Ishikawa (cell line): ENCODE data around the gene NYAP1.

Source experiments
- CEBPB ChIP-seq: IDR thresholded peaks from 2 replicates; pipeline ENCODE4 v1.6.1; 2012
- CREB1 ChIP-seq: IDR thresholded peaks from 2 replicates; pipeline ENCODE4 v1.6.1; 2012; ENCODE audit warnings: low read depth
- EGR1 ChIP-seq: IDR thresholded peaks from 2 replicates; pipeline ENCODE4 v1.6.1; 2012
- EP300 ChIP-seq: IDR thresholded peaks from 2 replicates; pipeline ENCODE4 v1.6.1; 2012; ENCODE audit warnings: borderline replicate concordance
- FOXM1 ChIP-seq: IDR thresholded peaks from 2 replicates; pipeline ENCODE4 v1.6.1; 2012; ENCODE audit warnings: low read depth, borderline replicate concordance
- NFIC ChIP-seq: IDR thresholded peaks from 2 replicates; pipeline ENCODE4 v1.6.1; 2012
- RAD21 ChIP-seq: IDR thresholded peaks from 2 replicates; pipeline ENCODE4 v1.6.1; 2012; ENCODE audit warnings: low read depth
- TAF1 ChIP-seq: IDR thresholded peaks from 2 replicates; pipeline ENCODE4 v1.6.1; 2012; ENCODE audit warnings: low read depth, mild to moderate bottlenecking
- TCF12 ChIP-seq: IDR thresholded peaks from 2 replicates; pipeline ENCODE4 v1.6.1; 2012; ENCODE audit warnings: low read depth
- TEAD4 ChIP-seq: IDR thresholded peaks from 2 replicates; pipeline ENCODE4 v1.6.1; 2012
- YY1 ChIP-seq: IDR thresholded peaks from 2 replicates; pipeline ENCODE4 v1.6.1; 2012; ENCODE audit warnings: low read depth
- ZBTB7A ChIP-seq: IDR thresholded peaks from 2 replicates; pipeline ENCODE4 v1.6.1; 2012; ENCODE audit warnings: low read depth
- TF ChIP-seq, protein P1 (sequence below): IDR thresholded peaks from 2 replicates; pipeline ENCODE4 v1.6.1; 2012; ENCODE audit warnings: low read depth, mild to moderate bottlenecking
- TF ChIP-seq, protein P2 (sequence below): IDR thresholded peaks from 2 replicates; pipeline ENCODE4 v1.6.1; 2012
- TF ChIP-seq, protein P3 (sequence below): IDR thresholded peaks from 2 replicates; pipeline ENCODE4 v1.6.1; 2012

The NYAP1 gene

DNA sequence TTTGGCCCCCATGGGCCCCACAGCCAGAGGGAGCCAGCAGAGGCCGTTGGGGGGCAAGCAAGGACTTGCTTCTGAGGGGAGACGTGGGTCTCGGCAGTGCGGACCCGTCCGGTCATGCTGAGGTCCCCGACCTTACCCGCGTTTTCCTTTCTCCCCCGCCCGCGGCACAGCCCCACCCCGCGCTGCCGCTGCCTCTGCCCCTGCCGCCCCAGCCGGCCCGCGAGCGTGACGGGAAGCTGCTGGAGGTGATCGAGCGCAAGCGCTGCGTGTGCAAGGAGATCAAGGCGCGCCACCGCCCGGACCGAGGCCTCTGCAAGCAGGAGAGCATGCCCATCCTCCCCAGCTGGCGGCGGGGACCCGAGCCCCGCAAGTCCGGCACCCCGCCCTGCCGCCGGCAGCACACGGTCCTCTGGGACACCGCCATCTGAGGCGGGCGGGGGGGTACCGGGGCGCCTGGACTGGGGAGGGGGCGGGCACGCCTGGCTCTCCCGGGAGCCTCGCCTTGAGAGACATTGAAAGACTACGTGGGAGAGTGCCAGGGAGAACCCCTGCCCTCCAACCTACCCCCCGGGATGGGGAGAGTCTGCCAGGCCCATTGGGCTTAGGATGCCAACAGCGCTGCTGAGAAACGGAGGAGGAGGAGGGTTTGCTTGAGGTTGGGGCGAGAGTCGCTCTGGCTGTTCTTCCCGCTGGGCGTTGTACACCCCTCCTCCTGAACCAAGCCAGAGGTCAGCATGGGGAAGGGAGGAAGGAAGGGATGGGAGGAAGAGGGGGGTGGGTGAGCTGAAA is 9.9 kb downstream of the NYAP1 start:
- TF ChIP-seq YY1 (no peak), ZBTB7A (no peak), TEAD4 (no peak), FOXM1 (no peak), TAF1 (no peak), CREB1 (no peak), EGR1 (no peak), NFIC (no peak), RAD21 (no peak), TCF12 (no peak), EP300 (no peak)
- TF ChIP-seq, protein P1, sequence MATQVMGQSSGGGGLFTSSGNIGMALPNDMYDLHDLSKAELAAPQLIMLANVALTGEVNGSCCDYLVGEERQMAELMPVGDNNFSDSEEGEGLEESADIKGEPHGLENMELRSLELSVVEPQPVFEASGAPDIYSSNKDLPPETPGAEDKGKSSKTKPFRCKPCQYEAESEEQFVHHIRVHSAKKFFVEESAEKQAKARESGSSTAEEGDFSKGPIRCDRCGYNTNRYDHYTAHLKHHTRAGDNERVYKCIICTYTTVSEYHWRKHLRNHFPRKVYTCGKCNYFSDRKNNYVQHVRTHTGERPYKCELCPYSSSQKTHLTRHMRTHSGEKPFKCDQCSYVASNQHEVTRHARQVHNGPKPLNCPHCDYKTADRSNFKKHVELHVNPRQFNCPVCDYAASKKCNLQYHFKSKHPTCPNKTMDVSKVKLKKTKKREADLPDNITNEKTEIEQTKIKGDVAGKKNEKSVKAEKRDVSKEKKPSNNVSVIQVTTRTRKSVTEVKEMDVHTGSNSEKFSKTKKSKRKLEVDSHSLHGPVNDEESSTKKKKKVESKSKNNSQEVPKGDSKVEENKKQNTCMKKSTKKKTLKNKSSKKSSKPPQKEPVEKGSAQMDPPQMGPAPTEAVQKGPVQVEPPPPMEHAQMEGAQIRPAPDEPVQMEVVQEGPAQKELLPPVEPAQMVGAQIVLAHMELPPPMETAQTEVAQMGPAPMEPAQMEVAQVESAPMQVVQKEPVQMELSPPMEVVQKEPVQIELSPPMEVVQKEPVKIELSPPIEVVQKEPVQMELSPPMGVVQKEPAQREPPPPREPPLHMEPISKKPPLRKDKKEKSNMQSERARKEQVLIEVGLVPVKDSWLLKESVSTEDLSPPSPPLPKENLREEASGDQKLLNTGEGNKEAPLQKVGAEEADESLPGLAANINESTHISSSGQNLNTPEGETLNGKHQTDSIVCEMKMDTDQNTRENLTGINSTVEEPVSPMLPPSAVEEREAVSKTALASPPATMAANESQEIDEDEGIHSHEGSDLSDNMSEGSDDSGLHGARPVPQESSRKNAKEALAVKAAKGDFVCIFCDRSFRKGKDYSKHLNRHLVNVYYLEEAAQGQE: no peak
- TF ChIP-seq, protein P2, sequence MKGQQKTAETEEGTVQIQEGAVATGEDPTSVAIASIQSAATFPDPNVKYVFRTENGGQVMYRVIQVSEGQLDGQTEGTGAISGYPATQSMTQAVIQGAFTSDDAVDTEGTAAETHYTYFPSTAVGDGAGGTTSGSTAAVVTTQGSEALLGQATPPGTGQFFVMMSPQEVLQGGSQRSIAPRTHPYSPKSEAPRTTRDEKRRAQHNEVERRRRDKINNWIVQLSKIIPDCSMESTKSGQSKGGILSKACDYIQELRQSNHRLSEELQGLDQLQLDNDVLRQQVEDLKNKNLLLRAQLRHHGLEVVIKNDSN: no peak
- TF ChIP-seq, protein P3, sequence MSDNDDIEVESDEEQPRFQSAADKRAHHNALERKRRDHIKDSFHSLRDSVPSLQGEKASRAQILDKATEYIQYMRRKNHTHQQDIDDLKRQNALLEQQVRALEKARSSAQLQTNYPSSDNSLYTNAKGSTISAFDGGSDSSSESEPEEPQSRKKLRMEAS: no peak

DNA sequence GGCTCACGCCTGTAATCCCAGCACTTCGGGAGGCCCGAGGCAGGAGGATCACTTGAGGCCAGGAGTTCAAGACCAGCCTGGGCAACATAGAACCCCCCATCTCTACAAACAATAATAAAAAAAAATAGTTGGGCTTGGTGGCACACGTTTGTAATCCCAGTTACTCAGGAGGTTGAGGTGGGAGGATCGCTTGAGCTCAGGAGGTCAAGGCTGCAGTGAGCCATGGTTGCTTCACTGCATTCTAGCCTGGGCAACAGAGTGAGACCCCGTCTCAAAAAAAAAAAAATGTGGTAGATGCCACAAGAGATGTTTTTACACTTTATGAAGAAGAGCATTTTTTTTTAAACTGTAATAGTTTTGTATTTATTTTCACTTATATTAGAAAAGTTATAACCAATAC is 12.8 kb downstream of the NYAP1 start:
- TF ChIP-seq, protein P3: no peak
- no peak for TF ChIP-seq EP300
- no peak for TF ChIP-seq EGR1
- TF ChIP-seq RAD21: no peak
- no peak for TF ChIP-seq TCF12
- no peak for TF ChIP-seq CREB1
- no peak for TF ChIP-seq TEAD4
- TF ChIP-seq NFIC: no peak
- TF ChIP-seq TAF1: no peak
- TF ChIP-seq, protein P2: no peak
- TF ChIP-seq YY1: no peak
- TF ChIP-seq, protein P1: no peak

DNA sequence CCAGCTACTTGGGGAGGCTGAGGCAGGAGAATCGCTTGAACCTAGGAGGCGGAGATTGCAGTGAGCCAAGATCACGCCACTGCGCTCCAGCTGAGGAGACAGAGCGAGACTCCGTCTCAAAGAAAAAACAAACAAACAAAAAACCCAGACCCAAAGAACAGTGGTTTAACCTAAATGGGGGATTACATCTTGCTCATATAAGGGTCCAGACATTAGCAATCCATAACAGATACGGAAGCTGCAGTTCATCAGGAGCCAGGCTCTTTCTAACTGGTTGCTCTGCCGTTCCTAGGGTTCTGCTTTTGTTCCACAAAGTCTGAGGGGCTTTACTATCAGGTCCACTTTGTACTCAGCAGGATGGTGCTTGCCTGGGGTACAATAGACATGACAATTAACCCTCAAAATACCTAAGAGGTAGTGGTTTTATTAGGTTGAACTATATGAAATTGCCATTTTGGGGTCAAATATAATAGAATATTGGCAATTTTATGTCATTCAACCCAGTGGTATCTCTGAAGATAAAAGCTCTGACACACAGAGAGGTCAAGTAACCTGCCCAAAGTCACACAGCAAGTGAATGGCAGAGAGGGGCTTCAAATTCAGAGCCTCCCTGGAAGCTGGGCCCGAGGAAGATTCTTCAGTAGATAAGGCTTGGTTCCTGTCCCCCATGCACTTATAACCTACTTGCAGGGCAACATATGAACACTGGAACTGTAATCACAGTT is 21.3 kb downstream of the NYAP1 start:
- TF ChIP-seq NFIC (no peak), TEAD4 (no peak), YY1 (no peak), EP300 (no peak), RAD21 (no peak), CREB1 (no peak), TAF1 (no peak), ZBTB7A (no peak), CEBPB (no peak), EGR1 (no peak), FOXM1 (no peak), TCF12 (no peak)
- TF ChIP-seq, protein P1: no peak
- TF ChIP-seq, protein P2: no peak
- TF ChIP-seq, protein P3: no peak
